Activated CD4-positive, alpha-beta T cell treated with anti-CD3 and anti-CD28 coated beads for 4 hours (primary cell): ENCODE data around the gene TNRC18.

Source experiments
- DNase-seq, 2 donors: peaks; one replicate each; pipeline ENCODE4 v3.0.0-alpha.2; 2020

TNRC18 gene

DNA sequence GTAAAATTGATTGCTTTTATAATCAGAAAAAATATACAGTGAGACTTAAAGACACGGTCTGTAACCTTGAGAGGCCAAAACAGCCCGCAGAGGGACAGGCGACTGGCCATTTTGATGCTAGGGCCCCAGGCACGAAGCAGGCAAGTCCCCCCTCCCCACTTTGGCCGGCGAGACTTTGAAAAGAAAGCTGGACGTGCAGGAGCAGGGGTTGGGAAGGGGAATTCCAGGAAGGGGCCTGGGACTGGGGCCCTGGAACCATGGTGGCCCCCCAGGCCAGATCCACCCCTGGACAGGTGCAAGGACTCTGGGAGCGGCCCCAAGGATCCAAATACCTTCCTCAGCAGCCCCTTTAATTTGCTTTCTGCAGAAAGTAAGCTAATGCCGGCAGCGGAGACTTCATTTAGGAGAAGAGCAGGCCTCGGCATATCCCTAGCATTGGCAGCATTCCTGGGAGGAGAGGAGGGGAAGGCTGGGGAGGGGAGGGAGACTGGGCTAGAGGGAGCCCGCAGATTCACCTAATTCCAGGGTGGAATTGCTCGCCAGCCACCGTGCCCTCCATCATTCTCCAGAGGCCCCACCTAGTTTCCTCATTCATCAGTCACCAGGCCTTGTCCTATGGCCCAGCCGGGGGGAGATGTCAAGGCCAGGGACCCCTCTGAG lies 24.9 kb upstream of the TNRC18 start:
- no peak for DNase-seq

- no peak for DNase-seq
Measured at GRCh38 chr7:5445981-5446594, 22.5 kb upstream of the TNRC18 start.

DNA sequence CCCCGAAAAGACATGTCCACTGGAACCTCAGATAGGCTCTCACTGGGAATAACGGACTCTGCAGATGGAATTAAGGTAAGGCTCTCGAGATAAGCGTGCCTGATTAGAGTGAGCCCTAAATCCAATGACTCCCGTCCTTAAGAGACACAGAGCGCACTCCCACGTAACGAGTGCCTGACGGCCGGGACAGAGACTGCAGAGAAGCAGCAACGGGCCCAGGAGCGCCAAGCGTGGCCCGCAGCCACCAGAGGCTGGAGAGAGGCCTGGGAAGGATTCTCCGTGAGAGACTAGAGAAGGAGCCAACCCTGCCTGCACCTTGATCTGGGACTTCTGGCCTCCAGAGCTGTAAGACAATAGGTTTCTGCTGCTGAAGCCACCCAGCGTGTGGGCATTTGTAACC lies 20.0 kb upstream of the TNRC18 start:
- DNase-seq: no peak

DNA sequence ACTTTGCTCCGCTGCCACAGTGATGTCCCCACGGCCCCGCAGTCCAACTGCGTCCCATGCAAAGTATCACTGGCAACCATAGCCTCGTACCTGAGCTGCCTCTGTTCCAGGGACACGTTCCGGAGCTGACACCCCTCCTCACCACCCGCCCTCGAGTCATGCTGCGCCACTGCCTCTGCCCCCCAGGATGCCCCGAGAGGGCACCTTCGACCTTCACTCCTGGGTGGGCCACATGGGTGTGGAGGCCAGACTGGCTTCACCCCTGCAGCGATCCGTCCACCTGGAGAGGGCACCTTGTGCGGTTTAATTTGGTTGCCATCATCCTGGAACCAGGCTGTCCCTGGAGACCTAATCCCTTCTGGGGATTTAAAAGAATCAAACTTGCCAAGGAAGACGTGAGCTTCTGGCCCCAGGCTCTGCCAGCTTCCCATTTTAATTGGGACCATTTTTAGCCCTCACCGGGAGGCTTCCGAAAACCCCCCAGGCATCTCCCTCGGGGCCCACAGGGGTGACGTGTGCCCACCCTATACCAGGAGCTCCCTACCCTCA lies 19.2 kb upstream of the TNRC18 start:
- no peak for DNase-seq

GRCh38 chr7:5441840-5442503 lies 18.3 kb upstream of the TNRC18 start:
- DNase-seq: no peak

DNA sequence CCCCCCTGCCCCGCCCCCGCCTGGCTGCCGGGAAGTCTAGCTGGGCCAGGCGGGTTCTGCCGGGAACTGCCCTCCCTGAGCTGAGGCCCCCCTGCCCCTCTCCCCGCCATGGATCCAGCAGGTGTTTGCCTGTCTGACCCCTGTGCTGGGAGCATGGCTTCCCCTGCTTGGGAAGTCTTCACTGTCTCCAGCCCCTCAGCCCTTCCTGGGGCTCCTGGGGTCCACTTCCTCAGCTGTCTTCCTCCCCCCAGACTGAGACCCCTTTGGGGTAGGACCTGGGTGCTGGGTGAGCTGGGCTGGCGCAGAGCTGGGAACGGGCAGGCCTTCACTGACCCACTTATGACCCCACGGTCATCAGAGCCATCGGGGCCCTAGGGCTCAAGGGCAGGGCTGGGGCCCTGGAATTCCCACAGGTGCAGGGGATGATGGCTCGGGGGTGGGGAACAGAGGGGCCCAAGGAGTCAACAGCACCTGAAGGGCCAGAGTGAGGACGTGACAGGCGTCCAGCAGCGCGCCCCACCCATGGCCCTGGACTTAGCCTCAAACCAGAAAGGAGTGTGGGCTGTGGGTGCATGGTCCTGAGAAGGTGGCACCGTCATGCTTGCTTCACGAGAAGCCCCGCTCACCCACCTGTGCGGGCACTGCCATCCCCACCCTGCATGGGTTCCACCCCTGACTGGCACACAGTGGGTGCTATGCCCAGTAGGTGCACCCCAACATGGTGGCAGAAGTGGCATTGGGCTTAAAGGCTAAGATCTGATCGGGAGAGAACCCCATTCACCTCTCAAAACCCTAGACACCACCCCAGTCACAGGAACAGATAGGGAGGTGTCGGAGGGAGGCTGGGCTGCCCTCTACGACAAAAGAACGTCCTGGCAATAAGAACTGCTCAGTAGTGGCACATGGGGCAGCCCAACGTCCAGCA lies 16.2 kb upstream of the TNRC18 start:
- no peak for DNase-seq

- no peak for DNase-seq
Measured at GRCh38 chr7:5439209-5439571, 15.6 kb upstream of the TNRC18 start.

GRCh38 chr7:5437987-5438386 lies 14.4 kb upstream of the TNRC18 start:
- no peak for DNase-seq

DNA sequence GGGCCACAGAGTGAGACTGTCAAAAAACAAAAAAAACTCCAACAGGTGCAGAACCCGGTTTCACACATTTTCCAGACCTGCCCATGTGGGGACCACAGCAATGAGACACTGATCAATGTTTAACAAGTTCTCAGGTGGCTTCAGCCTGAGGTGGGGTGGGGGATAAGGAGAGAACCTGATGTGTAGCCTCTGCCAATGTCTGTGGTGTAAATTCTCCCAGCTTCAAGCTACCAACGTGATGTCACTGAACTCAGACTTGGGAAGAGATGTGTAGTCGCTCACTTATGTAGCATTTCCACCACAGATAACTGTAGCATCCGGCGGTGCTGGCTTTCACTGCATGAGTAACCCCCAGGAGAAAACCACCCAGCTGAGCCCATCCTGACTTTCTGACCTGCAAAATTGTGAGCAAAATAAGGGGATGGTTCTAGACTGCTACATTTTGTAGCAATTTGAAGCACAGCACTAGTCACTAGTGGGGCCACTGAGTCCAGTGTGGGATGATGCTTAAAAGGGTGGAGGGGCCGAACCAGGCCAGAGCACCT lies 13.8 kb upstream of the TNRC18 start:
- no peak for DNase-seq

- no peak for DNase-seq
Measured at GRCh38 chr7:5436003-5436678, 12.5 kb upstream of the TNRC18 start.

- no peak for DNase-seq
Measured at GRCh38 chr7:5435291-5436002, 11.8 kb upstream of the TNRC18 start.

GRCh38 chr7:5433181-5433580 lies 9.5 kb upstream of the TNRC18 start:
- DNase-seq: no peak

DNA sequence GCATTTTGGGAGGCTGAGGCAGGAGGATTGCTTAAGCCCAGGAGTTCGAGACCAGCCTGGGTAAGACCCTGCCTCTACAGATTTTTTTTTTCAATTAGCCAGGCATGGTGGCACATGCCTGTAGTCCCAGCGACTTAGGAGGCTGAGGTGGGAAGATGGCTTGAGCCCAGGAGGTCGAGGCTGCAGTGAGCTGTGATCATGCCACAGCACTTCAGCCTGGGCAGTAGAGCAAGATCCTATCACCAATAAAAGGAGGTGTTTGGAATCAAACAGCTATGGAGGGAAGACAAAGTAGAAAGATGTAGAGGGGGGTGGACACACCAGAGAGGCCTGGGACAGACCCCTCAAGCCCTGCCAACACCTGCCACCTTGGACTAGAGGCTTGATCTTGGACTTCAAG lies 9.1 kb upstream of the TNRC18 start:
- DNase-seq: no peak

DNA sequence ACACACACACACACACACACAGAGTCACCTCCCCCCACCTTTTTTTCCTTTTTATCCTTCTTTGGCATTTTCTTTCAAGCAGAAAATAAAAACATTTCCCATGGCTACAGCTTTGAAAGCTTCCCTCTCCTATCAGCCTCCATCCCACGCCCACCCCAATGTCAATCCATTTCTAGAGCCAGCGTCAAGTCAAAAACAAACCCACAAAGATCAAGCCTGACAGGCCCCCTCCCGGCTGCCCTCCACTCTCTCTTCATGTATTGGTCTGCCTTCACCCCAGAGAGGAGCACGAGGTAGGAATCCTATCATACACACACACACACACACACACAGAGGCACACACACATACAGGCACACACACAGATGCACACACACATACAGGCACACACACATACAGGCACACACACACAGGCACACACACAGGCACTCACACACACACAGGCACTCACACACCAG lies 8.0 kb upstream of the TNRC18 start:
- DNase-seq: no peak

DNA sequence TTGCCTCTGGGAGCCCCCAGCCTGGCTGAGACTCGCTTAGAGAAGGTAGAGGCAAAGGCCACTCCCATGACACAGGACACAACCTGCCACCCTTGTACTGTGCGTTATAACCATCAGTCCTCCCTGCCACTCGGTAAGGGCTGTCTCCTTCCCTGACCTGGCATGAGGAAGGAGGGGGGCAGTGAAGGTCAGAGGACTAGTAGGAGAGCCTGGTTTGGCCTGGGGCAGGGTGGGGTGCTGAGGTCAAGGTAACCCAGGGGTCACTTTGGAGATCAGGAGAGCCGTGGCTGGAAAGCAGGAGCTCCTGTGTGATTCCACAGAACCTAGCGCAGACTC lies 6.9 kb upstream of the TNRC18 start:
- DNase-seq: no peak

DNA sequence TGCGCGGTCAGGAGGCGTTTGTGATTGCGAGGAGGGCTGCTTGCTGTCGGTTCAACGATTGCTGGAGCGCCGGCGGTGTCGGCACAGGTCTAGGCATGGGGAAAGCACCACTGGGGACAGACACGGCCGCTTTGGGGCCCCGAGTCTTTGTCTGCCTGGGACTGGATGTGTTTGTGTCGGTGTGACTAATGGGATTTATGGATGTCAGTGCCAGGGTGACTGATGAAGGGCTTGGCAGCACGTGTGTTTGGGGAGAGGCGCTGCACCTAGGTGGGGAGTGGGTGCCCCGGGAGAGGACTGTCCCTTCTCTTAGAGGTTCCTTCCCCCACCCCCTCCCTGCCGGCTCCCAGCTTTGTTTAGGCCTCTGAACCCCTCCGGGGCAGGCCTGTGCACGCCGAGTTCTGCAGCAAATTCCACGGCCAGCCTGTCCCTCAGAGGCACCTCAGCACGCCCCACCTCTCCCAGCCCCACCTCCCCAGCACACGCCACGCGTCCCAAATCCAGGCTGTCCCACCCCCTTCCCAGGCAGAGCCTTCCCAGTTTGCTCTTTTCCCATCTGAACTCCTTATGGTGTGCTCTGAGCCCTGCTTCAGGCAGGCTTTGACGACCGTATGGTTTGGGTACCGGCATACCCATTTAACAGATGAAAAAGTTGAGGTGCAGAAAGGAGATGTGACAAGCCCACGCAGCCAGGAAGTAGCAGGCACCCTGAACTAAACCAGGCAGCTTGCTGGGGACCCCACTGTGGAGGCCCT lies 6.4 kb upstream of the TNRC18 start:
- no peak for DNase-seq

DNA sequence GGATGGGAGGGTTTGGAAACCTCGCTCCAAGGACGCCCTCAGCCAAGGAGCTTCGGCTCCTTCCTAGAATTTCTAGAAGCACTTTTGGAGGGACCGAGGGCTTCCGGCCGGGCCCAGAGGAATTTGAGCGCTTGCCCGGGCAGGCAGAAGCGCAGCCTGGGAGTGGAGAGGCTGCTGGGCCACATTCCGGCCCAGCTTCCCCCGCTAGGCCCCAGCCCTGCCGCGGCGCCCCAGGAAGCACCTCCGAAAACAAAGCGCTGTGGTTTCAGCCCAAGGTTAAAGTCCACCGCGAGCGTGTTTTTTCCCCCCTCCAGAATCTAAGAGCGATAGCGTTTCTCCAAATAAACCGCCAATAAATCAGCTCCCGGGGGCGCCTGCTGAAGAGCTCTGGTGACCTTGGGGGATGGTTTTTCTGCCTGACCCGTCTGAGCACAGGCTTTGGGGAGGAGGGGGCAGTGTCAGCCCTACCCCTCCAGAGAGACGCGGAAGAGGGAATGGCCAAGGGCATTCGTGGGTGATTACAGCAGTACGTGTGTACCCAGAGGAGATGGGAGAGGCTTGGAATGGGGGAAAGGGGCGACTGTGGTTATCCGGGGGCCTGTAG lies 5.7 kb upstream of the TNRC18 start:
- no peak for DNase-seq

DNA sequence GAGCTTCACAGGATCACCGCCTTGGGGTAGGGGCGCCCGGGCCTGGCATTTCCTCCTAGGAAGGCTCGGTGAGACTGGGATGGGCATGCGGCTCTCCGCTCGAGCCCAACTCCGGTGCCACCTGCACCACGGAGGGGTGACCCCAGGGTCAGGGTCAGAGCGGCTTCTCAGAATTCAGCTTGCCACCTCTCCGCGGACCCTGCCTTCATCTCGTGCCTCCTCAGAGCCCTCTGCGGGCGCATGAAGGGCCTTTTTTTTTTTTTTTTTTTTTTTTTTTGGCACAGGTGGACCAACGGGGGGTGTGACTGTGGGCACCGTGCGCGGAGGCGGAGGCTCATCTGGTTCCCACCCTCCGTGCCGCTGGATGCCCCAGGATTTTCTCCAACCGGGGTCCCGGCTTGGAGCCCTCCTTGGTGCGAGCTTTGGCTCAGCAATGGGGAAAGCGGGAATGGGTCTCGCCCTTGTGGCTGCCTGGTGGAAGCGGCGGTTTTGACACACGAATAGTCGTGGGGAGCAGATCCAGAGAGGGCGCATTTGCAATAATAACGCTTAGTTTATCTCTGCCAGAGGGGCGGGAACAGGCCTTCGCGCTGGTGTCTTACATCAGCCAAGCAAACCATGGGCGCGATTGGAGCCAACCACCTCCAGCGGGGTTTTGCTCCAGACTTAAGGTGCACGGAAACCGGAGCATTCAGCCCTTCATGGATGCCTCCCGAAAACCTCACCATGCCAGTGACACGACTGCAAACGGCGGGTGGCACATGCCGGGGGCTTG lies 5.0 kb upstream of the TNRC18 start:
- DNase-seq: no peak

DNA sequence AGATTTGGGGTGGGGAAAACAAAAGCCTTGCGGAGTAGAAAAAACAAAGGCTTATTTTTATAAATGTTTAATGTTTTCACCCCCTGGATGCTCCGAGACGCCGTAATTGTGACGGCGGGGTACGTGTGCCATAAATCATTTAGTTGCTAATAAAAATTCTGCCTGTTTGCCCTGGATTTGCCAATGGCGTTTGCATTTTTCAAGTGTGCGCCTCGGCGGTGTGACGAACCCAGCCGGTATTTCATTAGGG lies 2.5 kb upstream of the TNRC18 start:
- no peak for DNase-seq
